DLD1 (cell line): ENCODE results near the gene CNTN1.

ENCODE experiments used
- in situ Hi-C: cut with HindIII; loops from 2 replicates; pipeline ENCODE4 v1.10.0; 2017; ENCODE audit warnings: low sequenced_read_pairs

The CNTN1 gene

DNA sequence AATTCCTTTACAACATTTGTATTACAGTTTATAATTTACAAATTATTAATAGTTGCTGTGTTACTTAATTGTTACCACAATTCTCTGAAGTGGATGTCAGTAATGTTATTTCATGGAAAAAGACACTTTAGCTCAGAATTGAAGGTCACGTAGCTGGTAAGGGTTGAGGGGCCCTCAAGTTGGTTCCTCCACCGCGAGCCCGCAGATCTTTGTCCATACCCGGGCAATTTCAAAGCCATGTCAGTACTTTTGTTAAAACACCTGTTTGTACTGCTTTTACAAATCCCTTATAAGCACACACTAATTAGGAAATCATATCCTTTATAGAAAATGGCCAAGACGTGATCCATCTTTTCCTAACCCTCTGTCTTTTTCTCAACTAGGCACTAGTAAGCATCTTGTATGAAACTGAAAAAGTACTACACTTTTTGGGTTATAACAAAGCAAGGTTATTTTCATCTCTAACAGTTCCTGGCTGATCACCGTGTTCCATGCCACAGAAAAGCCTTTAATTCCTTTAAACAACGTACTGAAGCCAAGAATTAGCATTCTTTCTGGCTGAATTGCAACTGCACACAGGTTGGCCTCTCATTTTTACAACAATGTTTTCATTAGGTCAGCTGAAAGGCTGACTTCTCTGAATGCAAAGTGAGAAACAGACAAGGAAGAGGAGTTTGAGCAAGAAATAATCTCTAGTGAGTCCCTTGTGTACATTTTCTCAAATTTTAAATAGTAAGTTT lies 76.1 kb downstream of the CNTN1 start:
- in situ Hi-C loops, result no loop called here

DNA sequence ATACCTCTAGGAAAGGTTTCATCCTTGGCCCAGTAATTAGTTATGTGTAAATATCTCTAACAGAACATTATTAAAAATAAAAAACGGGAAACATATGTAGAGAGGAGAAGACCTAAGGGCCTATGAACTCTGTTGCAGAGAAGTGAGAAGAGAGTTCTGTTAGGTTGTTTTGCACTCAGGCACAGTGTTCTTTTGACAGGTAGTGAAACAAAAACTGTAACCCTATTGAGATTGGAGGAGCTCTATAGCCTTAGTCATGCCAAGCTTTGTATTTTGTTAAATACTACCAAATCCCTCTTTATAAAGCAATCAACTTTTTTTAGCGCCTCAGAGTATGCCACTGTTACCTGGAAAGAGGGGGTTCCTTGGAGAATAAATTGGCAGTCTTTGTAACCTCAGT lies 77.6 kb downstream of the CNTN1 start:
- in situ Hi-C loops, result no loop called here

DNA sequence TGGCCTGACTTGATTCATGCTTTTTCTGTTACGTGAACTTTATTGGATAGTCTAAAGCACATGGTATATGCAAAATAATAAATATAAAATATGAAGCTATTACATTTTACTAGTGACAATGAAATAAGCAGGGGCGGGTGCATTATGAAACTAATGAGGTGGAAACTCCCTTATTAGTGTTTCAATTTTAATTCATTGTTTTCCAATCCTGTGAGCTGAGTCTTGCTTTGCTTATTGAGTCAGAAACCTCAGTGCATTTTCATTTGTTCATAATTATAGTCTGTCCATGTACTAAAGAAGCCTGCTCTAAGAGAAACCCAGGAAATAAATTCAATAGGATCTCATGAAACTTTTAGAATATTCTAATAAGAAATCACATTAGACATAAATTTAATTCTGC lies 78.5 kb downstream of the CNTN1 start:
- in situ Hi-C loops, result no loop called here

DNA sequence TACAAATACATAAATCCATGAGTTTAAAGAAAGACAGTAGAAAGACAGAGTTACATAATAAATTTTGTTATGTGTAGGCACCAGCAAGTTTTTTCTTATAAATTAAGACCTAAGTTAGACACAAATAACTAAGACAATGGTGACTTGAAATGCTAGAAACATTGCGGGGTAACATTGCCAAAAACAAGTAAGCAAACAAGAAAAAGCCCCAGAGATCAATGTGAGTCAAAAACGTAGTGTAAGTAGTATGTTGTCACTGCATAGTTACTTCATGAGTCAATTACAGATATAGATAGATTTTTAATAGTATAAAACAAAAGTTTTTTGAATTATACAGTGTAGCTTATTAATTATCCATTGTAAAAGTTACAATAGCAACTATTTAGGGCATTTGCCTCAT lies 83.4 kb downstream of the CNTN1 start:
- in situ Hi-C loops, result no loop called here

DNA sequence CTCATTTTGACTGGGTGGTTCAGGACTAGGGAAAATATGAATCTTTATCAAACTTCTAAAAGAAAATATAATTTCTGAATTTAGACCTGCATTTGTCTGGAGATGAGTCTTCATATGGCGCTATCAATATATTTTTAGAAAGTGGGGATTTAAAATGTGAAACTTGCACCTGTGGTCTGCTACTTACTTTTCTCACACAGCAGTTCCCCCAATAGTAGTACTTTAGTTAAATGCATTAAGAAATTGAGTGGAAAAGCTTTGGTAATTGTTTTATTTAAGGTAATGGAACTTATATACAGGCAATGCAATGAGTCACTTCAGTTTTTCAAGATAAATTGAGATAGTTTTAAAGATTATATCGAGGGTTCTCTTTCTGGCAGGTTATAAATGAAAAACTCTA lies 91.9 kb downstream of the CNTN1 start:
- in situ Hi-C loops, result no loop called here

DNA sequence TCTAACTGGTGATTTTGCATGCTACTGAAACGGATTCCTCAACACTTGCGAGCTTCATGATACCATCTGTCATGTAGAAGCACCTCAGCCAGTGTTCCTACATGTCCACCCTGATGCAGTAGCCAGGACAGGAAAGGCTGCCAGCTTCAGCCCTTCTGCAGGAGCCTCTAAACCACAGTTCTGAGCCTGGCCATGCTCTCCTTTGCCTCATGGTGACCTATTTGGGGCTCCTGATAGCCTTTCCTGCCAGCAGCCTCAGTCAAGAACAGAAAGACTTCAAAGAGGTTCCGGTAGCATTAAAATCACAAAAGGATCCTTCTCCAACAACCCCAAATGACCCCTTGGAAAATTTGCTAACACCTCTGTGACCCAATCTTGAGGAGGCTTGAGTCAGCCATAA lies 96.0 kb downstream of the CNTN1 start:
- in situ Hi-C loops, result no loop called here

DNA sequence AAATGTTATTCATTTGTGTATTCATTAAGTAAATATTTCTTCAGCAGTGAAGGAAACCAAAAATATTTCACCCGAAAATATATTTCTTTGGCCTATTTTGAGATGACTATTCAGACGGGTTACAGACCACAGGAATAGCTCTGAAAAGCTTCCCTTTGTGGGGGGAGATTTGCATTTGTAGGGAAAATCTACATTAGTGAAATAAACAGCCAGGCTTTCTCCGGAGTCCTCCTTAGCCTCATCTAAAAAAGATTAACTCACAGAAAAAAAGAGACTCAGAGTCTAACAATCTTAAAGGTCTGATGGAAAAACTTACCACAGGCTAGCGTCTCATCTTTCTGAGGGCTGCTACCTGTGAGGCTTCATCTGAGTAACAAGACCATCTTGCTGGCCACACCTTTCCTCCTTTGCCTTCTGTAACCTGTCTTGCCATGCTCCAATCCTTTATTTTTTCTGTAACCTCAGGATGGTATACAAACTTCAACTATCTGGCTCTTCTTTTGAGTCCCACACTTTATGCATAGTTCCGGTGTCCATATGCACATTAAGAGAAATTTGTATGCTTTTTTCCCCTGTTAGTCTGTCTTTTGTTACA lies 100.7 kb downstream of the CNTN1 start:
- in situ Hi-C loops, result no loop called here

DNA sequence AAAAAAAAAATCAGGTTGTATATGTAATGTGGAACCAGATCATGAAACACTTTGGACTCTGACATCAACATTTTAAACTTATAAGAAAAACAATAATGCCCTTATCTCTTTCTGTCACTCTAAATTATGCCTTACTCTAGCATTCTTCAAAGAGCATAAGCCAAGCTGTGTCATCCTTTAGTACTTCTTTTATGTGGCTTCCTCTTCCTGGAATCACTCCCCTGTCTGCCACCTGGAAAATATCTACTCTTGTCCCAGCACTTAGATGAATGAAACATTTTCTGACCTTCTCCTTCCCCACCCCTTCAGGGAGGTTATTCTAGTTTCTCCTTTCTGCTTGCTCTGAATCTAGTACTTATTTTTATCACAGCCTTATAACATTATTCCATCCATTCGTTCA lies 101.2 kb downstream of the CNTN1 start:
- in situ Hi-C loops, result no loop called here

DNA sequence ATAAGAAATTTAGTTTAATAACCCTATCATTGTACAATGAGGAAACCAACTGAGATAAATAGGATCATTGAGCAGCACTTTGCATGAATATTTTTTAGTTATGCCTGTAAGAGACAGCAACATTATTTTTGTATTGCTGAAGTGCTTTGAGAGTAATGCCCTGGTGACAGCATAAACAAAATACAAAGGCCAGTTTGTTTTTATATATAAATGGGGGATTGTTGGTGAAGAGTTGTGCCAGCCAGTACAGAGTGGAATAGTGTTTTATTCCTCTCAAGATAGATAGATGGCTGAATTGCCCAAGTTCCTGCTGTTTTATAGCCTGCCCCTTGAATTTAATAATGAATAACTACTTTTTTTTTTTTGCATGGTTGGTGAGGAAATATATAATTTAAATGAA lies 101.8 kb downstream of the CNTN1 start:
- in situ Hi-C loops, result no loop called here

DNA sequence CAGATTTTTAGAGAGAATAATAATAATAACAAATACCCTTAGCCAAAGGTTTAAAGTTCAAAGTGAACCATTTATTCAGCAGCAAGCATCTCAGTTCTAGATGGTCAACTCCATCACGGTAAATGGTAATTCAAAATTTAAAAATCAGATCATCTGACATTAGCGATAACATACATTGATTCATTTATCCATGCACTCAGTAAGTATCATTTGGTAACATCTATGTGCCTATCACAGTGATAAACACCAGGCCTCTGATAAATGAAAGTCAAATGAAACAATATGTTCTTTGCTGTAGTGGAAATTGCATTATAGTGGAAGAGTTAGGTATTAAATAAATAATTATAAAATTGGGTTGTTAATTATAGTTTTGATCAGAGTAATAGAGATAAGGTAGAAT lies 108.8 kb downstream of the CNTN1 start:
- in situ Hi-C loops, result no loop called here

DNA sequence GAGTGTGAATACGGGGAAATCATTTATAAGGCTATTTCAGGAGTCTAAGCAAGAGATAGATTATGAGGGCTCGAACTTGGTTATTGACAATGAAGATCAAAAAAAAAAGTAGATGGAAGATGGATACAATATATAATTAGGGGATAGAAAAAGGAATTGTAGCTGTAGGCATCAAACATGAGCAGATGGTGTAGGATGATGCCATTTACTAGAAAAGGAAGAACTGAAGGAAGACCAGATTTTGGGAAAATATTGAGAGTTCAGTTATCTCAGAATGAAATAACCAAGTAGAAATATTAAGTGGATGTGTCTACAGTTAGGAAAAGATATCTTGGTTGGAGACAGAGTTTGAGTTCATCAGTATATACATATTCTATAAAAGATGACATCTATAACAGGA lies 109.6 kb downstream of the CNTN1 start:
- in situ Hi-C loops, result no loop called here

DNA sequence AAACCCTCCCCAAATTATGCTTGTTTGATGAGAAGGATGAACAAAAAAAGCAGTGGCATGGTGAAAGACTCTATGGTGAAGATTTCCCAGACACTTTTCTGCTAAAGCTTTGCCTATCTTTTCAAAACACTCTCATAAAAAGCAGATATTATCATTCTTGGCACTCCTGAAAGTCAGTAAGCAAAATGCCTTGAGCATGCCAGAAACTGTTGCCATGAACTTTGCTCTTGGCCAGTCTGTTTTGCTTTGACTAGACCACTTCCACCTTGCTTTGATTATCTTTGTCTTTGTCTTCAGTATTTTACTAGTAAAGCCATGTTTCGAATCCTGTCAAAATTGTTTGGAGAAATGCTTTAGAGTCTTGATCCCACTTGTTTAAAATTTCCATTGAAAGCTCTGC lies 110.4 kb downstream of the CNTN1 start:
- in situ Hi-C loops, result no loop called here

DNA sequence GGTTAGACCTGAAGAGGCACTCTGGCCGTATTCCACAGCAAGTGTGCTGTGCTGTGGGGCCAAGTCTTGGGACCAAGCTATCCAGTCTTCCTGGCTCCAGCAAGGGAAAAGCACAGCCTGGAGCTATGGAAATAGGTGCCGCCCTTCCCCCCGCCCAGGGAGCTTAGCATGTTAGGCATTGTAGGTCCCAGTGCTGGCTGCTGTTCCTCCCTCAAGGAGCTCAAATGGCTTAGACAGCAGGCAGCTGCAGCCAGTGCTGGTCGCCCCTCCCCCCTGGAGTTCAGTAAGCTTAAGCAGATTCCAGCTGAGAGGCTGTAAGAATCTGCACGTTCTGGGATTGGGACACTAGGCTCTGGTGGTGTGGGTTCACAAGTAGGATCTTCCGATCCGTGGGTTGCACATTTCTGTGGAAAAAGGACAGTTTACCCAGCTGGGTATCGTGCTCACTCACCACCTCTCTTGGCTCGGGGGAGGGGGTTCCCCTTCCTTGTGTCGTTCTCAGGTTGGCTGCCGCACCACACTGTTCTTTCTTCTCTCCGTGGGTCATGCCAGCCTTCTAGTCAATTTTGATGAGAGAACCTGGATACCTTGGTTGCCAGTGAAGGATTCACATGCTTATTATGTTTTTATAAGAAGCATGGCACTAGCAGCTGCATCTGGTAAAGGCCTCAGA lies 127.3 kb downstream of the CNTN1 start:
- in situ Hi-C loops, result no loop called here

DNA sequence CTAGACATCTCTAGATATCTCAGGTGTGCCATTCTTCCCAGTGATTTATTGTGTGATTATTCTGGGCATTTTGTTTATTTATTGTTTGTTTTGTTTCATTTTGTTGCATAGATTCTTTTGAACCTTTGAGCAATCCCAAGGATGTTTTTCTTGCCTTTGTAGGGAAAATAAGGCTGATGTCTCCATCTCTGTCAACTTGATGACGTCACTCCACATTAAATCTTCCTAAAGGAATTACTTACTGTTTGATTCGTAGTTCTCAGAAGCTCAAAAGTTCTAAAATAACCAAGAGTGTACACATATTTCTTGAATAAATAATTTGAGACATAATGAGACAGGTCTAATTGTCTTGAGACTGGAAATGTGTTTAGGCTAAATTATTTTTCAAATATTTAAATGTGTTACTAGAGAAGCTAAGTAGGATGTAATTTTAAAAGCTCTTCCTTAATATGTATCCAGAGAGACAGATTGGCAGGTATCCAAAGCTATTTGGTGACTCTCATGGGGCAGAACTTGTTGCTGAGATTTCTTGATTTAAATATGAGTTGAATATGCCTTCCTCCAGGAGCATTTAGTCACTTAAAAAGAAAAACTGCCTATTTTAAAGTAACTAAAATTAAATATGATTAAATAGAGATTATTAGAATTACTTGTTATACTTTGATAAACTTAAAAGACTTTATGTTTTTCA lies 128.7 kb downstream of the CNTN1 start:
- in situ Hi-C loops, result no loop called here

DNA sequence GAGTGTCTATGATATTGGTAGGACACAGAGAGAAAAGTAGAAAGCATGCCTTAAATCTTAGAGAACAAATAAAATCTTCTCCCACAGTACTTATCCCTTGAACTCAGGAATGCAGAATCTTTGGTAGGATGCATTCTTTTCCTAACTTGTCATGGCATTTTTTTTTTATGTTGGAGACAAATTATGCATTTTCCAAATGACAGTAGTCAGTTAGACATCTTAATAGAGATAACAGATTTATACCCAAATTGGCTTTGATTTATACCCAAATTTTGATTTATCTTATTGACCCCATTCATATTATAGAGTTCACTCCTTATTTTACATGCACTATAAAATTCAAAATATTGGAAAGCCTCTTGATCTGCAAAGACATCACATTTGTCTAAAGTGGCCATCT lies 132.9 kb downstream of the CNTN1 start:
- in situ Hi-C loops, result no loop called here

DNA sequence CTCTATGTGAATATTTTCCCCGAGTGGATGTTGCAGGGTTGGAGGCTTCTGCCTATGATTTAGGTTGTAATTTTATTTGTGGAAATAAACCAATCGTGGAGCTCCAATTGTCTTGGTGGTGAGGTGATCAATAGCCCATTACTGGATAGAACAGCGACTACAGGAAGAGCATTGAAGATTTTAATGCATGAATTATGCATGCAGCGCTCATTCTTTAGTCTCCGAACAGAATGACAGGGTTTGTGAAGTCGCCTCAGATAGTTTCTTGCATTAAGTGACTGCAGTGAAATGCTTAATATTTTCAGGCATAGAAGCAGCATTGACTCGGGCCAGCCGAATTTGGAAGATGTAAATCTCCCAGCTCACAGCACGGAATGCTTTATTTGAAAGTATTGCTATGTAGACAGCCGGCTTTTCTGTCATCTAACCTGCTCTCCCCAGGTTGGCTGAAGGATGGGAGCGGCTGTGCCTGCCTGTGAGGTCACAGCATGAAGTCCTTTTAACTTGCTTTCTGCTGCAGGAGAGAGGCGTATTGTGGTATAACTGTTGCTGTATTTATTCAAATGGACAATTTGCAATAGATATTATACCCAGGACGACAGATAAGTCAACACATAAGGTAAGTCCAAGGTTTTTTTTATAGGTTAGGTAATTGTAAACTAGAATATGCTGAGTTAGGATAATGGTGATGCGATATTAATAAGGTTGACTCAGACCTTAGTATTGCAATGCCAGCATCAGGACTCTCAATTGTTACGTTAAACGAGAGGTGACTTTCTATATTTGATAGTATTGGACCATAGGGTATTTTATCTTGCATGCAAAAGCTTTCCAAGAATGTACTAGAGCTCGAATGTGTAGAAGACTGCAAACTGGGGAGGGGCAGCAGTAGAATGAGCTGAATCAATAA lies 135.7 kb downstream of the CNTN1 start:
- in situ Hi-C loops, result no loop called here

DNA sequence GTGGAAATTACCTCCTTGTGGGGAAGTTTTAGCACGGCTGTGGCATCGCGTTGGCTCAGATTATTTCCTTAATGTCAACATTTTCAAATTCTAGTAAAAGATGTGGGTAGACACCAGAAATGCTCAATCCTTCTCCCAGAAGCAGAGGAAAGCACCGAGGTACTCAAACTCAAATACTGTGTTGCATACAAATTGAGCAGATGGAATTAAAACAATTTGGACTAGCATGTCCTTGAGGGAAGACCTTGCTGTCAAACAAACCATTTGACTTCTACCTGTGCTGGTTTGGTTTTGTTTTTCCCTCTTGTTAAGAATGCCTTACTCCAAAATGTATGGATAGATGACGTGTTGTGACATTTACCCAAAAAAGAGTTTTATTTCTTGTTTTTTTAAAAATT lies 136.4 kb downstream of the CNTN1 start:
- in situ Hi-C loops, result no loop called here

DNA sequence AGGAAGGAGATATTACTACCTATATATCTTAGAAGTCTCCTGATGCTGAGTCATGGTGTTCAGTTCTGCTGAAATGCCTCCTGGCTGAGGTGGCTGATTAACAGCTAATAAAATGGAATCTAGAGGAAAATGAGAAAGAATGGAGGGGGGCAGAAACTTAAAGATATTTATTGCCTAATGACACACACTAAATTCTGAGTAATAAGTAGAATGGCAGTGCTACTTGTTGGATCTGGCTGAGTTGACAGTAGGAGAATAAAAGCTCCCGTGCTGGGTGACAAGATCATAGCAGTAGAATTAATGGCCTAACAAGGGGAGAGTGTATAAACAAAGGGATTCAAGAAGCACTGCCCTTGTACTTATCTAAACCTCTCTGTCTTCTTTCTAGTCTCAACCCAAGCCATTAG lies 137.5 kb downstream of the CNTN1 start:
- in situ Hi-C loops, result no loop called here

DNA sequence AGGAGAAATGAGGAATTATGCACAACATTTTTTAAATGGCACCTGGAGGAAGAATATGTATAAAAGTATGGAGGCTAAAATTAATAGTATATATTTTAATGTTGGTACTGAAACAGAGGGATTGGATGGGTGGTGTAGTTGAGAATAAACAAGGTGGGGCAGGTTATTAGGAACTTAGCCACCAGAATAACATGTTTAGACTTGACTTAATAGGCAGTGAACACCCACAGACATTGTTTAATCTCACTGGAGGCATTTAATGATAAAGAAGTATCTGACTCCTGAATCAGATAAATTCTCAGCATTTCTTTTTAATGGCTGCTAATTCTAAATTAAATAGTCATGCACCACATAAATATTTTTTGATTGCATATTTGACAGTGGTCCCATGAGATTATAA lies 139.7 kb downstream of the CNTN1 start:
- in situ Hi-C loops, result no loop called here

DNA sequence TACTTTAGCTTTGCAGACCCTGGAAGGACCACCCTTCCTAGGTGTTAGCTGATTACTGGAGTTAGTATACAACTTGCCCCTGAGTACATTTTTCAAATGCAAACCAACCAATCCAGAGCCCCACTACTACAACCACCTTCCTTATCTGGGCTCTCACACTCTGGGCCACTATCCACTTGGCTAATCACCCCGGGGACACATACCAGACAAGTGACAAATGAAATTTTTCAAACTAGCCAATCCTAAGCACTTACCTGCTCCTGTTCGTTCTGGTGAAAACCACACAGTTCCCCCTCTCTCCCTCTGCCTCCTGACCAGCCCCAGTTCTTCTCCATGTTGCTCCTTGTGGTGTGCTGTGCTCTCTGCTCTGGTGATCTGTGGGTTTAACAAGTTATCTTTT lies 140.4 kb downstream of the CNTN1 start:
- in situ Hi-C loops, result no loop called here

DNA sequence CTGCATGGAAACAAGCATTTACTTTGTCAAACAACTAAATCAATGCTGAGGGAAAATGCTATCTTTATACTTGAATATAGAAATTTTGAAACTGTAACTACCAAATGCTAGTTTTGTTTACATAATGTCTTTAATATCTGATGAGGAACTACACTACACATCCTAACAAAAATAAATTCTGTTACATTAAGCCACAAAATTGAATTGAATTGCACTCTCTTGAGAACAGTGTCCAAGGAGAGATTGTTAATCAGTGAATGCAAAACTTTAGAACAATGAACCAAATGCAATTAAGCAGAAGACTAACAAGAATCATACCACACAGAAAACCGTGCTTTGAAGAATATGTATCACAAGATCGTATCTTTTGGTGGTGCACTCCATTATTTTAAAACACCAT lies 141.6 kb downstream of the CNTN1 start:
- in situ Hi-C loops, result no loop called here
